PC-9 (cell line): ENCODE results near the gene NECTIN1. TPM values are rescaled to one million over a fixed set of nuclear protein-coding genes. Genes with fewer than 3 reads are reported as not detected.

Source experiments
- BruUV-seq: library from RNA; stranded (reverse); fragments of 400-500 nt; replicated peaks from 2 replicates; lab custom pipeline; 2021; lab: Mats Ljungman, UMichigan
- CTCF ChIA-PET: fragments of 300-600 bp; sonication (Branson Sonifier 250); formaldehyde crosslinking; loops from one replicate; lab custom pipeline; 2022; ENCODE audit warnings: antibody characterized with exemption; lab: Charles Lee
- POLR2A ChIA-PET: fragments of 300-600 bp; sonication (Branson Sonifier 250); formaldehyde crosslinking; loops from one replicate; lab custom pipeline; 2022; ENCODE audit warnings: antibody characterized with exemption; ENCODE audit not compliant: unreplicated experiment; lab: Charles Lee
- DNase-seq, 2 experiments: peaks; one replicate each; pipeline versions ENCODE4 v3.0.0 to v3.0.0-alpha.2; 2015 to 2022; ENCODE audit warnings: mixed read lengths in 1 of 2
- H2AFZ ChIP-seq: fragments of 200-600 bp; sonication (generic); 2 replicates; pipeline ENCODE4 v1.8.1; 2017; ENCODE audit warnings: antibody characterized with exemption
- H3F3A ChIP-seq: fragments of 200-600 bp; sonication (generic); 2 replicates; pipeline ENCODE4 v1.8.1; 2017; ENCODE audit warnings: antibody characterized with exemption, mild to moderate bottlenecking, low read depth; ENCODE audit not compliant: insufficient read depth
- H3K27ac ChIP-seq: fragments of 200-600 bp; sonication (generic); 2 replicates; pipeline ENCODE4 v1.6.1; 2016; ENCODE audit warnings: mixed run types
- H3K27me3 ChIP-seq: fragments of 200-600 bp; sonication (generic); 2 replicates; pipeline ENCODE4 v1.6.1; 2016; ENCODE audit warnings: low read depth, mixed run types; ENCODE audit not compliant: insufficient read depth
- H3K36me3 ChIP-seq: fragments of 200-600 bp; sonication (generic); 2 replicates; pipeline ENCODE4 v1.6.1; 2016; ENCODE audit warnings: low read depth, mixed run types
- H3K4me1 ChIP-seq: fragments of 200-600 bp; sonication (generic); replicated peaks from 2 replicates; pipeline ENCODE4 v1.6.1; 2016; ENCODE audit warnings: mixed run types; ENCODE audit not compliant: insufficient read depth
- H3K4me2 ChIP-seq: fragments of 200-600 bp; sonication (generic); 2 replicates; pipeline ENCODE4 v1.6.1; 2017; ENCODE audit warnings: mixed run types
- H3K4me3 ChIP-seq: fragments of 200-600 bp; sonication (generic); 2 replicates; pipeline ENCODE4 v1.6.1; 2016; ENCODE audit warnings: mixed run types
- H3K79me2 ChIP-seq: fragments of 200-600 bp; sonication (generic); 2 replicates; pipeline ENCODE4 v1.6.1; 2017; ENCODE audit warnings: low read depth, mixed run types
- H3K9me2 ChIP-seq: fragments of 200-600 bp; sonication (generic); 2 replicates; pipeline ENCODE4 v1.8.1; 2017; ENCODE audit warnings: mild to moderate bottlenecking; ENCODE audit not compliant: insufficient read depth
- H3K9me3 ChIP-seq: fragments of 200-600 bp; sonication (generic); 2 replicates; pipeline ENCODE4 v1.8.1; 2016; ENCODE audit warnings: low read depth; ENCODE audit not compliant: insufficient read depth
- H4K20me1 ChIP-seq: fragments of 200-600 bp; sonication (generic); 2 replicates; pipeline ENCODE4 v1.8.1; 2017; ENCODE audit not compliant: insufficient read depth
- EZH2 ChIP-seq: fragments of 200-600 bp; sonication (generic); IDR thresholded peaks from 2 replicates; pipeline ENCODE4 v1.8.0; 2017; ENCODE audit warnings: antibody characterized with exemption, low read depth
- intact Hi-C: fragments of 100-400 bp; cut with micrococcal nuclease; formaldehyde crosslinking; loops from one replicate; pipeline ENCODE4 v1.10.0; 2022; ENCODE audit not compliant: unreplicated experiment
- total RNA-seq: library from RNA; stranded (reverse); gene quantifications from 2 replicates; pipeline ENCODE4 v1.2.3, GENCODE V29; 2021
- TF ChIP-seq, protein P1 (sequence below): fragments of 200-600 bp; sonication (generic); conservative IDR thresholded peaks from 2 replicates; pipeline ENCODE4 v1.6.1; 2017; ENCODE audit warnings: mixed run types, antibody characterized with exemption, mild to moderate bottlenecking, moderate library complexity

The NECTIN1 gene
- total RNA-seq, 1 experiment from 2014 or later, result 17.6 TPM

DNA sequence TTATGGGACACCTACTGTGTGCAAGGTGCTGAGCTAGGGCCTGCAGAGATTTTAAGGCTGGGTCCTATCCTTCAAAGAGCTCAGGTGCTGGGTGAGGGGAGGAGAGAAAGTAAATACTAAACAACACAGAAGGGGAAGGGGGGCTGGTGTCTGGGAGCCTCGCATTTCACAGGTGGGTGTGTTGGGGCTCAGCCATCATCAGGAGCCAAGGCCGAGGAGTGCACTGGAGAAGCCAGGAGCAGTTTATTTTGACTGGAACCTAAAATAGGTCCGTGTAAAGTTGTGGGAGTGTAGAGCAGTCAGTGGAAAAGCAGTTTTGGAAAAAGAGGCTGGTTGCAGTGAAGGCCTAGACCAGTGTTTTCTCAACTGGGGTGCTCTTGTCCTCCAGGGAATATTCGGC, 17.5 kb downstream of the NECTIN1 start:
- no peak overlapping the region for H2AFZ ChIP-seq
- no peaks in the 10 kb centered on the region for H3K27me3 ChIP-seq
- H3K4me3 ChIP-seq, result no peak overlapping the region
- H3K36me3 ChIP-seq, result no peaks in the 10 kb centered on the region
- H4K20me1 ChIP-seq, result peaks cover 7% of the 10 kb centered on the region; the same call in 1 of the 2 replicates
- H3F3A ChIP-seq, result no peaks in the 10 kb centered on the region
- no TSS peak for BruUV-seq
- CTCF ChIA-PET, result no interaction called here
- TF ChIP-seq, protein P1, sequence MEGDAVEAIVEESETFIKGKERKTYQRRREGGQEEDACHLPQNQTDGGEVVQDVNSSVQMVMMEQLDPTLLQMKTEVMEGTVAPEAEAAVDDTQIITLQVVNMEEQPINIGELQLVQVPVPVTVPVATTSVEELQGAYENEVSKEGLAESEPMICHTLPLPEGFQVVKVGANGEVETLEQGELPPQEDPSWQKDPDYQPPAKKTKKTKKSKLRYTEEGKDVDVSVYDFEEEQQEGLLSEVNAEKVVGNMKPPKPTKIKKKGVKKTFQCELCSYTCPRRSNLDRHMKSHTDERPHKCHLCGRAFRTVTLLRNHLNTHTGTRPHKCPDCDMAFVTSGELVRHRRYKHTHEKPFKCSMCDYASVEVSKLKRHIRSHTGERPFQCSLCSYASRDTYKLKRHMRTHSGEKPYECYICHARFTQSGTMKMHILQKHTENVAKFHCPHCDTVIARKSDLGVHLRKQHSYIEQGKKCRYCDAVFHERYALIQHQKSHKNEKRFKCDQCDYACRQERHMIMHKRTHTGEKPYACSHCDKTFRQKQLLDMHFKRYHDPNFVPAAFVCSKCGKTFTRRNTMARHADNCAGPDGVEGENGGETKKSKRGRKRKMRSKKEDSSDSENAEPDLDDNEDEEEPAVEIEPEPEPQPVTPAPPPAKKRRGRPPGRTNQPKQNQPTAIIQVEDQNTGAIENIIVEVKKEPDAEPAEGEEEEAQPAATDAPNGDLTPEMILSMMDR, result no peak
- no peak for TF ChIP-seq EZH2
- no peak for DNase-seq
- H3K4me1 ChIP-seq, result peaks cover 9% of the 10 kb centered on the region; the same call in 1 of the 2 replicates
- H3K9me2 ChIP-seq, result no peaks in the 10 kb centered on the region
- POLR2A ChIA-PET, result no interaction called here
- intact Hi-C loops, result no loop called here
- H3K4me2 ChIP-seq, result no peak overlapping the region
- no peaks in the 10 kb centered on the region for H3K9me3 ChIP-seq
- peaks cover 9% of the 10 kb centered on the region for H3K79me2 ChIP-seq
- H3K27ac ChIP-seq, result no peak overlapping the region

DNA sequence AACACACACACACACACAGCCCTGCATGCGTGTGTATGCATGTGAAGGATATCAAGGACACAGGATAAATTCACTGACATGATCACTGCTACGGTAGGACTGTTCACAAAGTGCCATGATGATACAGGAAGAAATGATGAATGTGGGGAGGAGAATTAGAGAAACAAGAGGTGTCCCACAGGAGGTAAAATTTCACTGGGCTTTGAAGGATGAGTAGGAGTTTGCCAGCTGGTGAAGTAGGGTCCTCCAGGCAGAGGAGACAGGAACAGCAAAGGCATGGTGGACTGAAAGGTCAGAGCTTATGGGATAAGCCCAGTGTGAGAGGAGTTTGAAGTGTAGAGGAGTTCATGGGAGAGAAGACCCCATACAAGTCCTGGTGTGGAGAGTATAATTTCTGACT, 18.6 kb downstream of the NECTIN1 start:
- peaks cover 9% of the 10 kb centered on the region; the same call in 1 of the 2 replicates for H3K4me1 ChIP-seq
- no peak overlapping the region for H3K4me2 ChIP-seq
- no peak for DNase-seq
- H3K9me2 ChIP-seq, result no peaks in the 10 kb centered on the region
- H3K4me3 ChIP-seq, result no peak overlapping the region
- H3K27ac ChIP-seq, result no peak overlapping the region
- ChIA-PET POLR2A (no interaction called here), CTCF (no interaction called here)
- H3K9me3 ChIP-seq, result no peaks in the 10 kb centered on the region
- H3K79me2 ChIP-seq, result peaks cover 9% of the 10 kb centered on the region
- H3F3A ChIP-seq, result no peaks in the 10 kb centered on the region
- no TSS peak for BruUV-seq
- H3K27me3 ChIP-seq, result no peaks in the 10 kb centered on the region
- H4K20me1 ChIP-seq, result peaks cover 7% of the 10 kb centered on the region; the same call in 1 of the 2 replicates
- no peak for TF ChIP-seq EZH2
- TF ChIP-seq, protein P1, result no peak
- no peak overlapping the region for H2AFZ ChIP-seq
- H3K36me3 ChIP-seq, result no peaks in the 10 kb centered on the region
- intact Hi-C loops, result no loop called here

DNA sequence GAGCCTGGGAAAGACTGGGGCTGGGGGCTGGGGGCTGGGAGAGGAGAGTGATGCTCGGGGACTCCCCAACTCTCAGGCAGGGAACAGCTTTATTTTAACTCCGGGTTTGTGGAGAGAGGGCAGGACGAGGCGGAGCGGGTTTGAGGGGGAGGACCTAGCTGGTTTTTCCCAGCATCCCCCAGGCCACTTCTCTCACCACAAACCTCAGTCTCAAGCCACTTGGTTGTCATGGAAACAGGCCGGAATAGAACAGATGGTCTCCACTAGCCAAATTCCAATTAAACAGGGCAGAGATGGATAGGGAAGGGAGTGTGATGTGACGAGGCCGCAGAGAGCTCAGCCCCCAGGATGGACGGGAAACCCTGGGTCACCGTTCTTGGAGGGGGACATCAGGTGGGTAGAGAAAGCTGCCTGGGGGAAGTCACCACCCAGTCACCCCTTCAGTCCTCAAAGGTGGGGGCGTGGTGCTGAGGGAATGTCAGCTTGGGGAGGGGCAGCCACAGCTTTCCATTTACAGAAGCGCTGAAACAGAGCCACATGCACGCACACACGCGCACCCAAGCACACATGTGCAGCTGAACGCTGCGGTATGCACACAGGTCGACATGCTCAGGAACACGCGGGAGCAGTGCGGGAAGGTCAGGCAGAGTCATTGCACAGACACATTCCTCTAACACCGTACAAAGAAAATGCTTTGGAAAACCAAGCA, 19.2 kb downstream of the NECTIN1 start:
- H3K79me2 ChIP-seq, result peaks cover 9% of the 10 kb centered on the region
- H3K4me1 ChIP-seq, result peaks cover 9% of the 10 kb centered on the region; the same call in 1 of the 2 replicates
- no peaks in the 10 kb centered on the region for H3K36me3 ChIP-seq
- H3K27me3 ChIP-seq, result no peaks in the 10 kb centered on the region
- H3F3A ChIP-seq, result no peaks in the 10 kb centered on the region
- H2AFZ ChIP-seq, result no peak overlapping the region
- DNase-seq, result no peak
- H4K20me1 ChIP-seq, result peaks cover 4% of the 10 kb centered on the region; the same call in 1 of the 2 replicates
- no peaks in the 10 kb centered on the region for H3K9me2 ChIP-seq
- H3K27ac ChIP-seq, result no peak overlapping the region
- no peaks in the 10 kb centered on the region for H3K9me3 ChIP-seq
- no peak for TF ChIP-seq EZH2
- TF ChIP-seq, protein P1, result no peak
- no peak overlapping the region for H3K4me3 ChIP-seq
- H3K4me2 ChIP-seq, result no peak overlapping the region
- intact Hi-C loops, result no loop called here
- no TSS peak for BruUV-seq
- CTCF ChIA-PET, result no interaction called here
- POLR2A ChIA-PET, result no interaction called here
